ENCODE results near the gene BAHCC1. TPM values are rescaled to one million over a fixed set of nuclear protein-coding genes. Genes with fewer than 3 reads are reported as not detected.

BAHCC1 gene
- total RNA-seq, 1 experiment from 2014 or later, result 29.8 TPM

DNA sequence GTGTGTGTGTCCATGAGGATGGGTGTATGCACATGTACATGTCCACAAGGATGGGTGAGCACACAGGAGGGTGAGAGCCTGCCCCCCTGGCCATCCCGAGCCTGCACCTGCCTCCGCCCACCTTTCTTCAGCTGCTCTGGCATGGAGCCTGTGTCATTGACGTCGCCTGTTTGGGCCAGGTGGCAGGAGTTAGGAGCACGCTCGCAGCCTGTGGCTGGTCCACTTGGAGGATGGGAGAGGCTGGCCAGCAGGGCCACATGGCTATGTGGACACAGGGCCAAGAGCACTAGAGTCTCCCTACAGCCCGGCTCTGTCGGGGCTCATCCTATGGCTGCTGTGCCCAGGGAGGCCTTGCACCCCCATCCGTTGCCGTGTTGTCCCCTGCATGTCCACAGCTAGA, 21.4 kb downstream of the BAHCC1 start:
- H3K27me3 Mint-ChIP-seq (ENCODE audit: low read depth), result no peaks in the 10 kb centered on the region
- ChIA-PET CTCF (no interaction called here), POLR2A (no interaction called here)
- no peaks in the 10 kb centered on the region for H3K4me1 Mint-ChIP-seq
- no peak overlapping the region for H3K4me3 Mint-ChIP-seq
- H3K9me3 Mint-ChIP-seq, result no peaks in the 10 kb centered on the region
- TF ChIP-seq TEAD4 (CRISPR knock-in tag; IDR thresholded peaks at IDR 0.05), result no peak
- TF ChIP-seq ESRRA (CRISPR knock-in tag; IDR thresholded peaks at IDR 0.05; ENCODE audit: borderline replicate concordance), result no peak
- TF ChIP-seq ETV6 (CRISPR knock-in tag; IDR thresholded peaks at IDR 0.05), result no peak
- TF ChIP-seq, protein P1, sequence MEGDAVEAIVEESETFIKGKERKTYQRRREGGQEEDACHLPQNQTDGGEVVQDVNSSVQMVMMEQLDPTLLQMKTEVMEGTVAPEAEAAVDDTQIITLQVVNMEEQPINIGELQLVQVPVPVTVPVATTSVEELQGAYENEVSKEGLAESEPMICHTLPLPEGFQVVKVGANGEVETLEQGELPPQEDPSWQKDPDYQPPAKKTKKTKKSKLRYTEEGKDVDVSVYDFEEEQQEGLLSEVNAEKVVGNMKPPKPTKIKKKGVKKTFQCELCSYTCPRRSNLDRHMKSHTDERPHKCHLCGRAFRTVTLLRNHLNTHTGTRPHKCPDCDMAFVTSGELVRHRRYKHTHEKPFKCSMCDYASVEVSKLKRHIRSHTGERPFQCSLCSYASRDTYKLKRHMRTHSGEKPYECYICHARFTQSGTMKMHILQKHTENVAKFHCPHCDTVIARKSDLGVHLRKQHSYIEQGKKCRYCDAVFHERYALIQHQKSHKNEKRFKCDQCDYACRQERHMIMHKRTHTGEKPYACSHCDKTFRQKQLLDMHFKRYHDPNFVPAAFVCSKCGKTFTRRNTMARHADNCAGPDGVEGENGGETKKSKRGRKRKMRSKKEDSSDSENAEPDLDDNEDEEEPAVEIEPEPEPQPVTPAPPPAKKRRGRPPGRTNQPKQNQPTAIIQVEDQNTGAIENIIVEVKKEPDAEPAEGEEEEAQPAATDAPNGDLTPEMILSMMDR (IDR thresholded peaks at IDR 0.05), result no peak
- no peak for TF ChIP-seq TEAD1 (CRISPR knock-in tag; IDR thresholded peaks at IDR 0.05)
- TF ChIP-seq, protein P2, sequence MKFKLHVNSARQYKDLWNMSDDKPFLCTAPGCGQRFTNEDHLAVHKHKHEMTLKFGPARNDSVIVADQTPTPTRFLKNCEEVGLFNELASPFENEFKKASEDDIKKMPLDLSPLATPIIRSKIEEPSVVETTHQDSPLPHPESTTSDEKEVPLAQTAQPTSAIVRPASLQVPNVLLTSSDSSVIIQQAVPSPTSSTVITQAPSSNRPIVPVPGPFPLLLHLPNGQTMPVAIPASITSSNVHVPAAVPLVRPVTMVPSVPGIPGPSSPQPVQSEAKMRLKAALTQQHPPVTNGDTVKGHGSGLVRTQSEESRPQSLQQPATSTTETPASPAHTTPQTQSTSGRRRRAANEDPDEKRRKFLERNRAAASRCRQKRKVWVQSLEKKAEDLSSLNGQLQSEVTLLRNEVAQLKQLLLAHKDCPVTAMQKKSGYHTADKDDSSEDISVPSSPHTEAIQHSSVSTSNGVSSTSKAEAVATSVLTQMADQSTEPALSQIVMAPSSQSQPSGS (CRISPR knock-in tag; IDR thresholded peaks at IDR 0.05; ENCODE audit: borderline replicate concordance, low read depth), result no peak
- TF ChIP-seq ELF4 (CRISPR knock-in tag; IDR thresholded peaks at IDR 0.05; ENCODE audit: low read depth), result no peak
- TF ChIP-seq MLX (CRISPR knock-in tag; IDR thresholded peaks at IDR 0.05), result no peak
- no peak for TF ChIP-seq NR3C1 (CRISPR knock-in tag; conservative IDR thresholded peaks at IDR 0.05; ENCODE audit: low read depth)
- TF ChIP-seq ZMAT4 (CRISPR knock-in tag; IDR thresholded peaks at IDR 0.05), result no peak
- no peak for TF ChIP-seq ZNF263 (CRISPR knock-in tag; IDR thresholded peaks at IDR 0.05; ENCODE audit: low read depth)
- TF ChIP-seq SMAD4 (CRISPR knock-in tag; IDR thresholded peaks at IDR 0.05), result no peak
- no peak for TF ChIP-seq ZBTB43 (CRISPR knock-in tag; IDR thresholded peaks at IDR 0.05)
- H3K36me3 Mint-ChIP-seq, result no peaks in the 10 kb centered on the region
- ATAC-seq (no peak), DNase-seq (ENCODE audit: low spot score) (no peak)
- H3K27ac Mint-ChIP-seq, result peak overlapping the region; percentile 33; the same call in 1 of the 2 replicates

GRCh38 chr17:81417049-81417878, 22.0 kb downstream of the BAHCC1 start:
- CTCF ChIA-PET, result interaction anchor here (1.9 kb wide), 1 partner anchor 15 kb away, joined by 6 read pairs; no protein-coding TSS in a partner anchor

More at GRCh38 chr17:81417049-81417878, 22.0 kb downstream of the BAHCC1 start:
- ATAC-seq, result no peak
- TF ChIP-seq E2F1 (CRISPR knock-in tag; IDR thresholded peaks at IDR 0.05), result no peak
- TF ChIP-seq, protein P3, sequence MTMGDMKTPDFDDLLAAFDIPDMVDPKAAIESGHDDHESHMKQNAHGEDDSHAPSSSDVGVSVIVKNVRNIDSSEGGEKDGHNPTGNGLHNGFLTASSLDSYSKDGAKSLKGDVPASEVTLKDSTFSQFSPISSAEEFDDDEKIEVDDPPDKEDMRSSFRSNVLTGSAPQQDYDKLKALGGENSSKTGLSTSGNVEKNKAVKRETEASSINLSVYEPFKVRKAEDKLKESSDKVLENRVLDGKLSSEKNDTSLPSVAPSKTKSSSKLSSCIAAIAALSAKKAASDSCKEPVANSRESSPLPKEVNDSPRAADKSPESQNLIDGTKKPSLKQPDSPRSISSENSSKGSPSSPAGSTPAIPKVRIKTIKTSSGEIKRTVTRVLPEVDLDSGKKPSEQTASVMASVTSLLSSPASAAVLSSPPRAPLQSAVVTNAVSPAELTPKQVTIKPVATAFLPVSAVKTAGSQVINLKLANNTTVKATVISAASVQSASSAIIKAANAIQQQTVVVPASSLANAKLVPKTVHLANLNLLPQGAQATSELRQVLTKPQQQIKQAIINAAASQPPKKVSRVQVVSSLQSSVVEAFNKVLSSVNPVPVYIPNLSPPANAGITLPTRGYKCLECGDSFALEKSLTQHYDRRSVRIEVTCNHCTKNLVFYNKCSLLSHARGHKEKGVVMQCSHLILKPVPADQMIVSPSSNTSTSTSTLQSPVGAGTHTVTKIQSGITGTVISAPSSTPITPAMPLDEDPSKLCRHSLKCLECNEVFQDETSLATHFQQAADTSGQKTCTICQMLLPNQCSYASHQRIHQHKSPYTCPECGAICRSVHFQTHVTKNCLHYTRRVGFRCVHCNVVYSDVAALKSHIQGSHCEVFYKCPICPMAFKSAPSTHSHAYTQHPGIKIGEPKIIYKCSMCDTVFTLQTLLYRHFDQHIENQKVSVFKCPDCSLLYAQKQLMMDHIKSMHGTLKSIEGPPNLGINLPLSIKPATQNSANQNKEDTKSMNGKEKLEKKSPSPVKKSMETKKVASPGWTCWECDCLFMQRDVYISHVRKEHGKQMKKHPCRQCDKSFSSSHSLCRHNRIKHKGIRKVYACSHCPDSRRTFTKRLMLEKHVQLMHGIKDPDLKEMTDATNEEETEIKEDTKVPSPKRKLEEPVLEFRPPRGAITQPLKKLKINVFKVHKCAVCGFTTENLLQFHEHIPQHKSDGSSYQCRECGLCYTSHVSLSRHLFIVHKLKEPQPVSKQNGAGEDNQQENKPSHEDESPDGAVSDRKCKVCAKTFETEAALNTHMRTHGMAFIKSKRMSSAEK (CRISPR knock-in tag; IDR thresholded peaks at IDR 0.05; ENCODE audit: borderline replicate concordance), result no peak
- TF ChIP-seq GTF2I (CRISPR knock-in tag; conservative IDR thresholded peaks at IDR 0.05), result no peak
- TF ChIP-seq ELF4 (CRISPR knock-in tag; IDR thresholded peaks at IDR 0.05; ENCODE audit: low read depth), result no peak
- TF ChIP-seq IRF2 (CRISPR knock-in tag; IDR thresholded peaks at IDR 0.05; ENCODE audit: borderline replicate concordance, low read depth), result no peak
- no peak for TF ChIP-seq USF2 (CRISPR knock-in tag; IDR thresholded peaks at IDR 0.05)
- H3K4me1 Mint-ChIP-seq, result no peaks in the 10 kb centered on the region
- DNase-seq (ENCODE audit: low spot score), result no peak
- no peak overlapping the region for H3K27ac Mint-ChIP-seq
- no peaks in the 10 kb centered on the region for H3K36me3 Mint-ChIP-seq
- POLR2A ChIA-PET, result no interaction called here
- H3K4me3 Mint-ChIP-seq, result no peak overlapping the region
- no peaks in the 10 kb centered on the region for H3K9me3 Mint-ChIP-seq
- H3K27me3 Mint-ChIP-seq (ENCODE audit: low read depth), result no peaks in the 10 kb centered on the region
